ENCODE measurements around the gene RAD17.

Gene RAD17

DNA sequence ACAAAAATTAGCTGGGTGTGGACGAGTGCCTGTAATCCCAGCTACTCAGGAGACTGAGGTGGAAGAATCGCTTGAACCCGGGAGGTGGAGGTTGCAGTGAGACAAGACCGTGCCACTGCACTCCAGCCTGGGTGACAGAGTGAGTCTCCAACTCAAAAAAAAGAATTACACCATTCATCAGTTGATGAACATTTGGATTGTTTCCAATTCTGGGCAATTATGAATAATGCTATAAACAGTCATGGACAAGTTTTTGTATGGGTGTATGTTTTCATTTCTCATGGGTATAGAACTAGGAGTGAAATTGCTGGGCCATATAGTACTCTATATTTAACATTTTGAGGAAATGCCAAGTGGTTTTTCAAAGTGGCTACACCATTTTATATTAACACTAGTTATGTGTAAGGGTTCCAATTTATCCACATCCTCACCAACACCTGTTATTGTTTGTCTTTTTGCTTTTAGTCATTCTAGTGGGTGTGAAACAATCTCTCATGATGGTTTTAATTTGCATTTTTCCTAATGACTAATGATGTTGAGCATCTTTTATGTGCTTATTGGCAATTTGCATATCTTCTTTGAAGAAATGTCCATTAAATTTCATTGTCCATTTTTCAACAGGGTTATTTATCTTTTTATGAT, 28.0 kb upstream of the RAD17 start:
- Histone ChIP-seq H3K4me1 (peaks cover 0 to 6% (median 0%) of the 10 kb centered on the region in 10 experiments; a peak in 2 of 20 replicates), H3K9me3 (replicated peaks in 1 of 11) (peaks cover 0 to 7% (median 0%) of the 10 kb centered on the region in 11 experiments; a peak in 3 of 22 replicates), H3K4me3 (no peak overlapping the region), H3K9ac (no peak overlapping the region), H3K27me3 (no peaks in the 10 kb centered on the region), H3K27ac (no peak overlapping the region), H3K4me2 (no peak overlapping the region), H3K36me3 (no peaks in the 10 kb centered on the region), H4K20me1 (no peaks in the 10 kb centered on the region)
- TF ChIP-seq Cebpa-rat (IDR thresholded peaks at IDR 0.05) = no peak

GRCh38 chr5:69343083-69343482, 26.5 kb upstream of the RAD17 start:
- H3K9ac ChIP-seq = no peak overlapping the region
- H3K27ac ChIP-seq = no peak overlapping the region
- H3K4me1 ChIP-seq = peaks cover 0 to 7% (median 0%) of the 10 kb centered on the region in 10 experiments; a peak in 2 of 20 replicates
- TF ChIP-seq Cebpa-rat (IDR thresholded peaks at IDR 0.05) = no peak
- H4K20me1 ChIP-seq = no peaks in the 10 kb centered on the region
- H3K27me3 ChIP-seq = no peaks in the 10 kb centered on the region
- no peak overlapping the region for H3K4me2 ChIP-seq
- no peaks in the 10 kb centered on the region; a peak in 1 of 22 replicates for H3K36me3 ChIP-seq
- H3K4me3 ChIP-seq = no peak overlapping the region
- H3K9me3 ChIP-seq (replicated peaks in 1 of 11) = peaks cover 0 to 7% (median 0%) of the 10 kb centered on the region in 11 experiments; a peak in 3 of 22 replicates

GRCh38 chr5:69350664-69351063, 19.0 kb upstream of the RAD17 start:
- peaks cover 0 to 32% (median 0%) of the 10 kb centered on the region in 11 experiments; a peak in 5 of 22 replicates for H4K20me1 ChIP-seq
- H3K4me1 ChIP-seq = peaks cover 0 to 7% (median 0%) of the 10 kb centered on the region in 10 experiments; a peak in 2 of 20 replicates
- H3K27ac ChIP-seq = no peak overlapping the region
- peaks cover 0 to 4% (median 0%) of the 10 kb centered on the region in 11 experiments; a peak in 1 of 22 replicates for H3K9me3 ChIP-seq (replicated peaks in 1 of 11)
- H3K9ac ChIP-seq = no peak overlapping the region
- no peak overlapping the region for H3K4me3 ChIP-seq
- no peak for TF ChIP-seq Cebpa-rat (IDR thresholded peaks at IDR 0.05)
- peaks cover 59 to 67% (median 63%) of the 10 kb centered on the region in 11 experiments for H3K36me3 ChIP-seq
- no peak overlapping the region for H3K4me2 ChIP-seq
- no peaks in the 10 kb centered on the region for H3K27me3 ChIP-seq

DNA sequence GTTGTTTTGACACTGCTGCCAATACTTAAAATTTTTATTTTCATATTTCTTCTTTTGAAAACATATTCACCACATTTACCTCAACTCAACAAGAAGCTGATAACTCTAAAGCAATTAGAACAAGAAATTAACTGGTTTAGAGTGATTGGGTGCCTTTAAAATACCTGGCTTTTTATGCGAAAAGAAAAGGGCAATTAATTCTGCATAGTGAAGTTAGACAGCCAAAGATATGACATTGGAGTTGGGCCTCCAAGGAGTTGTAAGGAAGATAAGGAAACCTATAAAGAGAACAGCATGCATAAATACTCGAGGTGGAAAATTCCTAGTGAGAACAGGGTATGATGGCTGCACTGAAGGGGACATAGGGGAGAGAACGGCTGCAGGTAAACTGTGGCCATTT, 9.9 kb upstream of the RAD17 start:
- H3K4me3 ChIP-seq = no peak overlapping the region
- no peak for TF ChIP-seq Cebpa-rat (IDR thresholded peaks at IDR 0.05)
- no peaks in the 10 kb centered on the region for H3K9me3 ChIP-seq (replicated peaks in 1 of 11)
- peaks cover 26 to 91% (median 60%) of the 10 kb centered on the region in 11 experiments; a peak in 18 of 22 replicates for H4K20me1 ChIP-seq
- no peak overlapping the region for H3K4me2 ChIP-seq
- H3K27ac ChIP-seq = no peak overlapping the region
- peaks cover 0 to 14% (median 8%) of the 10 kb centered on the region in 10 experiments; a peak in 10 of 20 replicates for H3K4me1 ChIP-seq
- peaks cover 71 to 96% (median 84%) of the 10 kb centered on the region in 11 experiments for H3K36me3 ChIP-seq
- no peak overlapping the region for H3K9ac ChIP-seq
- no peaks in the 10 kb centered on the region for H3K27me3 ChIP-seq

GRCh38 chr5:69360442-69360841, 9.2 kb upstream of the RAD17 start:
- H3K9ac ChIP-seq = no peak overlapping the region
- TF ChIP-seq Cebpa-rat (IDR thresholded peaks at IDR 0.05) = no peak
- H3K4me1 ChIP-seq = peaks cover 0 to 21% (median 10%) of the 10 kb centered on the region in 10 experiments; a peak in 12 of 20 replicates
- peaks cover 29 to 91% (median 67%) of the 10 kb centered on the region in 11 experiments; a peak in 19 of 22 replicates for H4K20me1 ChIP-seq
- H3K27ac ChIP-seq = no peak overlapping the region
- no peaks in the 10 kb centered on the region for H3K9me3 ChIP-seq (replicated peaks in 1 of 11)
- H3K4me3 ChIP-seq = no peak overlapping the region
- no peaks in the 10 kb centered on the region for H3K27me3 ChIP-seq
- H3K4me2 ChIP-seq = no peak overlapping the region
- peaks cover 71 to 96% (median 84%) of the 10 kb centered on the region in 11 experiments for H3K36me3 ChIP-seq

GRCh38 chr5:69364414-69364813, 5.2 kb upstream of the RAD17 start:
- Histone ChIP-seq H3K36me3 (peaks cover 67 to 85% (median 77%) of the 10 kb centered on the region in 11 experiments), H3K4me2 (no peak overlapping the region)

DNA sequence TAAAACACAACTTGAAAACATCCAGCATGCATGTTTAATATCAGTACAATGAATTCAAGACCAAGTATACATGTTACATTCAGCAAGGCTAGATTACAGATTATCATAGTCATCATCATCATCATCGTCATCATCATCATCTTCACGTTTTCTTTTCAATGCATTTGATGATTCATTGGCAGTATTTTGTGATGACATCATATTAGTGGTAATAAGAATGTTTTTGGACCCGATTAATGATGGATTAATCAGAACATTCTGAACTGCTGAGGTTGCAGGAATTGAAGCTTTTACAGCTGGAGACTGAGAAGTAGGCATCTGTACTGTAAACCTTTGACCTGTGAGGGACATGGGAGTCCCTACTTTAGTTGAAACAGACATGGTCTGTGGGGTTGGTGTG, 4.8 kb upstream of the RAD17 start:
- TF ChIP-seq Cebpa-rat (IDR thresholded peaks at IDR 0.05) = no peak

More at GRCh38 chr5:69364414-69364813, 5.2 kb upstream of the RAD17 start:
- Histone ChIP-seq H3K9ac (no peak overlapping the region), H3K9me3 (replicated peaks in 1 of 11) (no peaks in the 10 kb centered on the region), H3K4me1 (peaks cover 11 to 25% (median 16%) of the 10 kb centered on the region in 10 experiments), H3K27ac (no peak overlapping the region), H4K20me1 (peaks cover 39 to 92% (median 69%) of the 10 kb centered on the region in 11 experiments; a peak in 19 of 22 replicates), H3K4me3 (no peak overlapping the region), H3K27me3 (no peaks in the 10 kb centered on the region)
- no peak for TF ChIP-seq Cebpa-rat (IDR thresholded peaks at IDR 0.05)

DNA sequence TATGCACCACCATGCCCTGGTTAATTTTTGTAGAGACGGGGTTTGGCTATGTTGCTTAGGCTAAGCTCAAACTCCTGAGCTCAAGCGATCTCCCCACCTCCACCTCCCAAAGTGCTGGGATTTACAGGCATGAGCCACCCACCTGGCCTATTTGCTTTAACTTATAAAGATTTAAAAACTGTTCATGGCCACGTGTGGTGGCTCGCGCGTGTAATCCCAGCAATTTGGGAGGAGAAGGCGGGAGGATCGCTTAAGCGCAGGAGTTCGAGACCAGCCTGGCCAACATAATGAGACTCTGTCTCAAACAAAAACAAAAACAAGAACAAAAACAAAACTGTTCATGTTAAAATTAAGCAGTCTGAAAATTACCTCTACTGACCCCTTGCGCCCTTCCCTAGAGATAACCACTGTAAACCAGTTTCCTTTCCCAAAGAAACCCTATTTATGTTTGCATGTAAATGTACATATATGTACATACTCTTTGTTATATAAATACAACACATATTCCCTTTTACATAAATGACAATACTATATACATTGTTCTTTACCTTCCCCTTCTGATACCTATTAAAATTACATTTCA, 1.8 kb upstream of the RAD17 start:
- Histone ChIP-seq H3K9ac (peak overlapping the region; percentile 96 to 99 (median 98)), H3K27ac (peak overlapping the region in 9 of 11 experiments; percentile 21 to 100 (median 99); a peak in 15 of 22 replicates), H3K27me3 (no peaks in the 10 kb centered on the region), H3K4me3 (peak overlapping the region; percentile 69 to 97 (median 82)), H3K4me1 (peaks cover 22 to 49% (median 39%) of the 10 kb centered on the region in 10 experiments), H3K36me3 (peaks cover 42 to 56% (median 49%) of the 10 kb centered on the region in 11 experiments), H4K20me1 (peaks cover 25 to 58% (median 51%) of the 10 kb centered on the region in 11 experiments; a peak in 19 of 22 replicates), H3K9me3 (replicated peaks in 1 of 11) (no peaks in the 10 kb centered on the region), H3K4me2 (peak overlapping the region; percentile 80 to 97 (median 89))
- no peak for TF ChIP-seq Cebpa-rat (IDR thresholded peaks at IDR 0.05)

More for the DNA sequence above, 4.8 kb upstream of the RAD17 start:
- Histone ChIP-seq H4K20me1 (peaks cover 36 to 87% (median 64%) of the 10 kb centered on the region in 11 experiments; a peak in 19 of 22 replicates), H3K9ac (no peak overlapping the region), H3K4me2 (no peak overlapping the region), H3K27me3 (no peaks in the 10 kb centered on the region), H3K9me3 (replicated peaks in 1 of 11) (no peaks in the 10 kb centered on the region), H3K27ac (no peak overlapping the region), H3K36me3 (peaks cover 62 to 81% (median 72%) of the 10 kb centered on the region in 11 experiments), H3K4me3 (no peak overlapping the region), H3K4me1 (peaks cover 11 to 25% (median 16%) of the 10 kb centered on the region in 10 experiments)

Measured in BLaER1 treated with 17β-estradiol and CSF1 and Interleukin-3, amounts not matched to agents 10 nM and 100 nM (cell line).